RWPE1 (cell line): Measurements from ENCODE around the gene AHCYL1.
A peak's percentile ranks its signal among the peaks of the same experiment; 100 is the strongest.

Experiments
- CTCF ChIA-PET: fragments of 350-600 bp; sonication (Branson Sonifier 250); formaldehyde crosslinking; extraction: SDS; loops from one replicate; lab custom pipeline; 2021; lab: Yijun Ruan, JAX
- POLR2A ChIA-PET: fragments of 400-600 bp; formaldehyde crosslinking; extraction: SDS; loops from one replicate; lab custom pipeline; 2020; ENCODE audit warnings: antibody characterized with exemption; ENCODE audit not compliant: low non-redundant PET; lab: Yijun Ruan, JAX
- DNase-seq: peaks from one replicate; pipeline ENCODE4 v3.0.0; 2012; ENCODE audit warnings: low spot score
- H3K27ac ChIP-seq: fragments of 450-650 bp; 2 replicates; pipeline ENCODE4 v1.5.1; 2017
- CTCF ChIP-seq: fragments of 450-650 bp; conservative IDR thresholded peaks from 2 replicates; pipeline ENCODE4 v1.5.1; 2017; ENCODE audit warnings: low read depth, mild to moderate bottlenecking

The AHCYL1 gene

GRCh38 chr1:110053552-110054428 lies 69.2 kb downstream of the AHCYL1 start:
- TF ChIP-seq CTCF = peak; percentile 95
- CTCF ChIA-PET = interaction anchor here (0.5 to 2.9 kb wide), 26 partner anchors 8 to 655 kb away, joined by 3 to 27 read pairs (median 4); no protein-coding TSS in a partner anchor
- POLR2A ChIA-PET = no interaction called here
- H3K27ac ChIP-seq = no peak overlapping the region
- DNase-seq = peak; percentile 55

DNA sequence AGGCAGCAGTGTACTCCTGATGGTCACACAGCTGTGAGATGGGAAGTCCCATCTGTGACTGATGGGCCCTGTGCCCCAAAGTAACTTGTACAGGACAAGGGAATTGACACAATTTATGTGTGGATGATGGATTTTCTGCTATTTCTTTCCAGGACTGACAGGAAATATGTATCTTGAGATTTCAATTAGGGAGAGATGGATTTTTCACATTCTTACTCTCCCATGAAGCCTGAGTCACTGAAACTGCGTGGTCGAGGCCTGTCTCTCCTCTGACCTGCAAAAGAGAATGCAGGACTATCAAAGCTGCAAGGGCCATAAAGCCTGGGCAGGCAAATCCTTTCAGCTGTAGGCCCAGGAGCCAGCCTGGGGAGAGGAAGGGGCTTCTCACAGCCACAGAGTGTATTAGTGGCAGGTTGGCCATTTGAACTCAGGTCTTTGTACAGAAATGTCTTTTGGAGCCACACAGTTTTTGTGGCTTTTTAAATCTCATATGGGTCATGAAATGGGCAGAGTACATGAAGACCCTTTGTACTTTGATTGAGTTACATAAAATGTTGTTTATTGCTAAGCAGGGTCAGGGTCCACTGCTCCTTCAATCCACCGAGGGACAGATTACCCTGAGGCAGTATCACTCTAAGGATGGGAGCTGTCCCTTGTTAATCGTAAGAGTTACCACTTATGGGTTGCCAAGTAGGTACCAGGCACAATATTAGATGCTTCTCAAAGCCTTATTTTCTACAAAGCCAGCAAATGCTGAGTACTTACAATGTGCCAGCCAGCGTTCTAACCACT lies 71.1 kb downstream of the AHCYL1 start:
- ChIA-PET CTCF (interaction anchor here (0.5 to 2.9 kb wide), 2 partner anchors 51 to 288 kb away, joined by 3 to 27 read pairs; no protein-coding TSS in a partner anchor), POLR2A (no interaction called here)
- TF ChIP-seq CTCF = no peak
- DNase-seq = no peak
- peak overlapping the region; percentile 4; the same call in 1 of the 2 replicates for H3K27ac ChIP-seq

GRCh38 chr1:110056285-110056683 lies 71.7 kb downstream of the AHCYL1 start:
- H3K27ac ChIP-seq = peak overlapping the region; percentile 46; the same call in 1 of the 2 replicates
- CTCF ChIA-PET = interaction anchor here (0.5 to 1.0 kb wide), 2 partner anchors 29 to 287 kb away, joined by 3 read pairs; no protein-coding TSS in a partner anchor
- TF ChIP-seq CTCF = no peak
- no peak for DNase-seq
- POLR2A ChIA-PET = no interaction called here

DNA sequence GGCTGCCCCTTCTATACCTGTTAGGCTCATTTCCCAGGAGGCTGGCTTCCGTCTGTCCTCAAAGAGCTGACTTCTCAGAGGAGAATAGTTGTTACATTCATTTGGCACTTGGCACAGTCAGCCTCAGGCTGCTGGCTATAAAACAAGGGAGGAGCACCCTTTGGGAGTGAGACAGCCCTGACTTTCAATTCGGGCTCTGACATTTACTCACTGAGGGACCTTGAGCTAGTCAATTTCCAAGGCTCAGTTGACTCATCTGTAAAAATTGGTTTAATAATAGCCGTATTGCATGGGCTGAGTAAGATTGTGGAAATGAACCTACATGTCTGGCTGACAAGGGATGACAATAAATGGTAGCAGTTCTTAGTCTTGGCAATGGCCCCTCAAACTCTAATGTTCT lies 72.2 kb downstream of the AHCYL1 start:
- no peak for TF ChIP-seq CTCF
- CTCF ChIA-PET = interaction anchor here (0.9 to 1.0 kb wide), 2 partner anchors 29 to 83 kb away, joined by 3 read pairs; no protein-coding TSS in a partner anchor

DNA sequence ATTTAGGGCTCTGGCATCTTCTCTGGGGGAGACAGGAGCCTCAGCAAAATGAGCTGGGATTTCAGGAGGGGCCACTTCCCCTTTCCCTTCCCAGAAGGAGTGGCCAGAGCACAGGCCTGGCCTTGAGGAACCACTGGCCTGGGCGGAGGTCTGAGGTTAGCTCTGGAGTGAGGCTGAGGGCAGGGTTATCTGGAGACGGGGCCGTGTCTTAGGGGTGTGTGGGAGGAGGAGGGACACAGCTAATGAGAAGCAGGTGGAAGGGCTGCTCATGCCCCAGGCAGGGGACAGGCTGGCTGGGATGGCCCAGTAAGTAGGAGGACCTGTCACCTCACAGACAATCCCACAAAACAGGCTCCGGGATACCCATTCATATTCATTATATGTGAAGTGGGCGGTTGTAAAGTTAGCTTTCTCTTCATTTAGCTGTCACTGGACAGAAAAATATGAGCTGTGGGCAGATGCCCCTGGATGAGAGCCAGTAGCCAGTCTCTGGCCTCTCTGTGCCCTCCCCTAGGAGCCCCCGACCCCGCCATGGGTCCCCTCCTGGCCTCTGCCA lies 73.5 kb downstream of the AHCYL1 start:
- ChIA-PET POLR2A (no interaction called here), CTCF (interaction anchor here (1.2 kb wide), 1 partner anchor 48 kb away, joined by 6 read pairs; no protein-coding TSS in a partner anchor)
- no peak for TF ChIP-seq CTCF
- peak overlapping the region; percentile 46; the same call in 1 of the 2 replicates for H3K27ac ChIP-seq
- no peak for DNase-seq

More for the DNA sequence above, 72.2 kb downstream of the AHCYL1 start:
- POLR2A ChIA-PET = no interaction called here
- H3K27ac ChIP-seq = peak overlapping the region; percentile 46
- DNase-seq = peak; percentile 26
